ENCODE measurements around the gene SPOCD1.

SPOCD1 gene

DNA sequence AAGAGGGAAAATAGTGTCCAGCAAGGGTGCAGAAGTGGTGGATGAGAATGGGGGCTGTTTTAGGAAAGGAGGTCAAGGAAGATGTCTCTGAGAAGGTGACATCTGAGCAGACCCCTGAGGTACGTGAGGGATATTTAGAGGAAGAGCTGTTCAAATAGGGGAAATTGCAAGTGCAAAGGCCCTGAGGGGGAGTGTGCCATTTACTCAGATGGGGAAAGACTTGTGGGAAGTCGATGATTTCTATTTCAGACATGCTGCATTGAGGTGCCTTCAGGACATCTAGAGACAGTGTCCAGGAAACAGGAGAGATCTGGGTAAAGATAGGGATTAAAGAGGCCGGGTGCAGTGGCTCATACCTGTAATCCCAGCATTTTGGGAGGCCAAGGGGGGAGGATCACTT, 41.3 kb downstream of the SPOCD1 start:
- in situ Hi-C loops (cut with HindIII; ENCODE audit: low sequenced_read_pairs) = no loop called here

- in situ Hi-C loops (cut with HindIII; ENCODE audit: low sequenced_read_pairs) = no loop called here
Measured at GRCh38 chr1:31773861-31774260, 42.0 kb downstream of the SPOCD1 start.

- in situ Hi-C loops (cut with HindIII; ENCODE audit: low sequenced_read_pairs) = no loop called here
Measured at GRCh38 chr1:31772669-31773248, 43.1 kb downstream of the SPOCD1 start.

GRCh38 chr1:31771891-31772668, 43.7 kb downstream of the SPOCD1 start:
- in situ Hi-C loops (cut with HindIII; ENCODE audit: low sequenced_read_pairs) = no loop called here

GRCh38 chr1:31769720-31770390, 46.0 kb downstream of the SPOCD1 start:
- in situ Hi-C loops (cut with HindIII; ENCODE audit: low sequenced_read_pairs) = no loop called here

- in situ Hi-C loops (cut with HindIII; ENCODE audit: low sequenced_read_pairs) = no loop called here
Measured at GRCh38 chr1:31768939-31769704, 46.7 kb downstream of the SPOCD1 start.

DNA sequence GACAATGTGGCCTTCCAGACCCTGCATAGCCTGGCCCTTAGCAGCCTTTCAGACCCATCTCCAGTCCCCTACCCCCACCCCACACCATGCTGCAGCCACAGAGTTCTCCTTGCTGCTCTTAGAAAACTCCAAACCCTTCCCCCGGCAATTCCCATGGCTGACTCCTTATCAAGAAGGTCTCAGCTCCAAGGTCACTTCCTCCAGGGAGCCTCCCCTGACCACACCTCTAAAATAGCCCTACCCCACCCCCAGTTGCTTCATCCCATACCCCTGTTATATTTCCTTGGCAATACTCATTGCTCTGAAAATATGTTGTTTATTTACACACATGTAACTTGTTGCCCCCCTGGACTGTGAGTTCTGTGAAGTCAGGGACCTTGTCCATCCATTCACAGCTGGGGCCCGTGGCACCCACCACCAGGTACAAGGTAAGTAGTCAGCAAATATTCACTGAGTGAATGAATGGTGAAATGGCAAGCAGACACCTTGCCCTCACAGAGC, 47.4 kb downstream of the SPOCD1 start:
- in situ Hi-C loops (cut with HindIII; ENCODE audit: low sequenced_read_pairs) = no loop called here

- in situ Hi-C loops (cut with HindIII; ENCODE audit: low sequenced_read_pairs) = no loop called here
Measured at GRCh38 chr1:31767225-31767624, 48.6 kb downstream of the SPOCD1 start.

DNA sequence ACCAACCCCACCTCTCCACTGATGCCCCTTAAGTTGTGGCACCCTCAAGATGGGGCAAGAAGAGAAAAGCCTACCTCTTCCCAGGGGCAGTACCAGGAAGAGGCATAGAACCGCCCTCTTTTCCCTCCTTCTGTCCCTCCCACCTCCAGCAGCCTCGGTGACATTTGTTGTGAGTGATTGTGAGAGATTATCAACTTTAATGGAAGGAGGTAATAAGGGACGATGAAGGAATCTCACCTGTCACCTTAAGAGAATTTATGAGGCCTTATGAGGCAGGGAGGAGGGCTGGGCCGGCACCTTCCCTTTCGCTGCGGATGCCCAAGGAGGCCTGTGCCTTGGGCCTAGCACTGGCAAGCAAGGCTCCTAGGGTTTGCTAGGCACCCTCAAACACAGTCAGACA, 50.3 kb downstream of the SPOCD1 start:
- in situ Hi-C loops (cut with HindIII; ENCODE audit: low sequenced_read_pairs) = no loop called here

- in situ Hi-C loops (cut with HindIII; ENCODE audit: low sequenced_read_pairs) = no loop called here
Measured at GRCh38 chr1:31765041-31765467, 50.8 kb downstream of the SPOCD1 start.

DNA sequence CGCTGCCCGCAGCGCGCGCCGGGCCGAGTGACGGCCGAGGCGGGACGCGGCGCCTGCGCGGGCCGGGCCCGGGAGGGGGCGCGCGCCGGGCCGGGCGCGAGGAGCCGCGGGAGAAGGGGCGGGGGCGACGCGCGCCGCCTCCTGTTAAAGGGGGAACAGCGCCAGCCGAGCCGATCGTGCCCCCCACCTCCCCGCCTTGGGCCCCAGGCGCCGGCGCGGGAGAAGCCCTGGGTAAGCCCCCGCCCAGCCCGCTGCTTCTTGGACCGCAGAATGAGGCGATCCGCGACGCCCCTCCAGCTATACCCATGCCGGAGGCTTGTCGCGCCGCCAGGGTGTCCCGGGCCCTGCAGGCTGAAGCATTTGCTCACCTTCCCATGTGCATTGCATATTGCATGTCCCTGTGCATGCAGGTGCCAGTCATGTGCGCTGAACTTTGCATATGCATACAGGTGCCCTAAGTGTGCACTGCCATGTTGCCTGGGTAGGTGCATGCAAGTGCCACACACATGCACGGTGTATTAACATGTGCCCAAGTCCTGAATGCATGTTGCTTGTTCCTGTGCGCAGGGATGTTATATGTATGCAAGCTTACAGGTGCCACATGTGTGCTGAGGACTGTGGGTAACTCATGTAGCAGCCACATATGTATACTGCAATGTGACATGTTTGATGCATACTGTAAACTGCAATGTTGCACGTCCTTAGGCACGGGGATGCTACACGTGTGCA, 51.3 kb downstream of the SPOCD1 start, which contains the start of gene ADGRB2:
TSS of gene ADGRB2 (minus strand) at position 29 of the 729 bp plus-strand sequence. CDS start 7,119 bp downstream, outside the sequence.
- in situ Hi-C loops (cut with HindIII; ENCODE audit: low sequenced_read_pairs) = no loop called here

GRCh38 chr1:31763671-31764311, 52.0 kb downstream of the SPOCD1 start:
- in situ Hi-C loops (cut with HindIII; ENCODE audit: low sequenced_read_pairs) = no loop called here

- in situ Hi-C loops (cut with HindIII; ENCODE audit: low sequenced_read_pairs) = no loop called here
Measured at GRCh38 chr1:31762726-31763670, 52.8 kb downstream of the SPOCD1 start.

GRCh38 chr1:31762323-31762722, 53.5 kb downstream of the SPOCD1 start:
- in situ Hi-C loops (cut with HindIII; ENCODE audit: low sequenced_read_pairs) = no loop called here

GRCh38 chr1:31761883-31762282, 53.9 kb downstream of the SPOCD1 start:
- in situ Hi-C loops (cut with HindIII; ENCODE audit: low sequenced_read_pairs) = no loop called here

DNA sequence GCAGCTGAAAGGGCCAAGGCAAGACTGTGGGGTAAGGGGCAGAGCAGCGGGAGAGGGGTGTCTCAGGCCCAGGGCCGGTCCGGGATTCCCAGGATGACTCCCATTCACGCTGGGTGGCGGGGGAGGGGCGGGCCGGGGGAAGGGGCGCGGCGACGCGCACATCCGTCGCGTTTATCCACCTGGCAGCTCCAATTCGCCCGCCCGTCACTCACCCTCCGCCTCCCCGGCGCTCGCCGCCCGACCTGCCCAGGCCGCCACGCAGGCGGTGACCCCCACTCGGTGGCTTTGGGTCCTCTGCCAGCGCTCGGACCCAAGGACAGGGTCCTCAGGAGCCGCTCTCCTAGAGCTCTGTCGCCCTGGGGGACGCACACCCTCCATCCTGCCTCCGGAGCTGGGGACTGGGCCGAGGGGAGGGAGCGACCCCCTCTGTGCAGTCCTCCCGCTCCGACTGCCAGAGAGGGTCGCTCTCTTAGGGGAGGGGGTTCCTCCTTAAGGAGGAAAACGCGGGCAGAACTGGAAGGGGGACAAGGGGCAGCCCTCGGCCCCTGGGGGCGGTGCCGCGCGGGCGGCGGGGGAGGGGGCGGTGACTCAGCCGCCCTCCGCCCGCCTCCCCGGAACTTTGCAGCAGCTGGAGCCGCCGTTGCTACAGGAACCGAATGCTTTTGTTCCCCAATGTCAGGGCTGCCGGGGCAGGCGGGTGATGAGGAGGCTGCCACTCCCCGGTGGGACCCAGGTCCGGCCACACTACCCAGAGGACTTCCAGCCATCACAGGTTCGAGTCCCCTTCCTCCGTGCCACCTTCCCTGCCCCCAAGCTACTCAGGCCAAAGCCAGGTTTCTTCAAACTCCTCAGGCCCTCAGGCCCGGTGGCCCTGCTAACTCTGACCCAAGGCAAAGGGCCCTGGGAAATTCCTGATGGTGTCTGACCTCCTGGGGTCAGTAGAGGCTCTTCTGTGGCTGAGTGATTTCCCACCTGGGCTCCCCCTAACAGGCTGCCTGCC, 55.1 kb downstream of the SPOCD1 start:
- in situ Hi-C loops (cut with HindIII; ENCODE audit: low sequenced_read_pairs) = no loop called here

GRCh38 chr1:31759298-31760023, 56.4 kb downstream of the SPOCD1 start:
- in situ Hi-C loops (cut with HindIII; ENCODE audit: low sequenced_read_pairs) = no loop called here

Data from DLD1 (cell line).